BJ (cell line): ENCODE data around the gene TMEM213. TPM values are rescaled to one million over a fixed set of nuclear protein-coding genes. Genes with fewer than 3 reads are reported as not detected.

ENCODE experiments used
- CTCF ChIA-PET: fragments of 350-600 bp; formaldehyde crosslinking; extraction: SDS; loops from one replicate; lab custom pipeline; 2021; ENCODE audit warnings: antibody characterized with exemption, inconsistent platforms; lab: Yijun Ruan, JAX
- POLR2A ChIA-PET: fragments of 300-600 bp; sonication (Branson Sonifier 250); formaldehyde crosslinking; extraction: SDS; loops from one replicate; lab custom pipeline; 2021; ENCODE audit warnings: antibody characterized with exemption; lab: Charles Lee
- DNase-seq: peaks from one replicate; pipeline ENCODE4 v3.0.0-alpha.2; 2011; ENCODE audit warnings: low read depth
- H3K27me3 ChIP-seq: 2 replicates; pipeline ENCODE4 v1.6.0; 2011; ENCODE audit warnings: low read length; ENCODE audit not compliant: control insufficient read depth, insufficient read depth
- H3K36me3 ChIP-seq: 2 replicates; pipeline ENCODE4 v1.5.1; 2011; ENCODE audit warnings: low read length; ENCODE audit not compliant: control insufficient read depth, insufficient read depth
- H3K4me3 ChIP-seq: 2 replicates; pipeline ENCODE4 v1.5.1; 2011; ENCODE audit warnings: low read depth, mild to moderate bottlenecking, control low read depth, low read length
- CTCF ChIP-seq: IDR thresholded peaks from 2 replicates; pipeline ENCODE4 v1.5.1; 2011; ENCODE audit warnings: low read depth, mild to moderate bottlenecking, control low read depth, inconsistent platforms, low read length, moderate library complexity; ENCODE audit not compliant: insufficient read depth
- polyA plus RNA-seq: library from polyadenylated mRNA; depleted of rRNA; stranded (reverse); fragments of >200 nt; gene quantifications from 2 replicates; pipeline ENCODE4 v1.2.3, GENCODE V29; 2011

The TMEM213 gene
- polyA plus RNA-seq, 1 experiment, result not detected

- POLR2A ChIA-PET, result no interaction called here
- CTCF ChIA-PET, result no interaction called here
These were observed 45.2 kb upstream of the TMEM213 start for GRCh38 chr7:138752518-138753149.

GRCh38 chr7:138753150-138753518 lies 44.7 kb upstream of the TMEM213 start:
- Histone ChIP-seq H3K36me3 (no peaks in the 10 kb centered on the region), H3K27me3 (no peaks in the 10 kb centered on the region), H3K4me3 (no peak overlapping the region)
- no peak for DNase-seq
- ChIA-PET CTCF (no interaction called here), POLR2A (no interaction called here)
- no peak for TF ChIP-seq CTCF

More at GRCh38 chr7:138752518-138753149, 45.2 kb upstream of the TMEM213 start:
- no peak for DNase-seq
- no peak for TF ChIP-seq CTCF
- no peaks in the 10 kb centered on the region for H3K27me3 ChIP-seq
- H3K36me3 ChIP-seq, result no peaks in the 10 kb centered on the region
- no peak overlapping the region for H3K4me3 ChIP-seq

GRCh38 chr7:138753610-138754009 lies 44.2 kb upstream of the TMEM213 start:
- ChIA-PET POLR2A (no interaction called here), CTCF (no interaction called here)
- no peak overlapping the region for H3K4me3 ChIP-seq
- TF ChIP-seq CTCF, result no peak
- DNase-seq, result no peak
- H3K36me3 ChIP-seq, result no peaks in the 10 kb centered on the region
- H3K27me3 ChIP-seq, result no peaks in the 10 kb centered on the region

- ChIA-PET POLR2A (no interaction called here), CTCF (interaction anchor here (1.5 kb wide), 1 partner anchor 17 kb away, joined by 6 read pairs; no protein-coding TSS in a partner anchor)
- no peaks in the 10 kb centered on the region for H3K27me3 ChIP-seq
- no peak overlapping the region for H3K4me3 ChIP-seq
- DNase-seq, result no peak
- TF ChIP-seq CTCF, result no peak
- no peaks in the 10 kb centered on the region for H3K36me3 ChIP-seq
These were observed 42.5 kb upstream of the TMEM213 start for GRCh38 chr7:138755331-138755747.

GRCh38 chr7:138755842-138756590 lies 41.8 kb upstream of the TMEM213 start:
- CTCF ChIA-PET, result interaction anchor here (1.3 to 1.5 kb wide), 3 partner anchors 8 to 17 kb away, joined by 6 read pairs; no protein-coding TSS in a partner anchor
- H3K4me3 ChIP-seq, result no peak overlapping the region
- POLR2A ChIA-PET, result no interaction called here
- H3K27me3 ChIP-seq, result no peaks in the 10 kb centered on the region
- no peak for DNase-seq
- H3K36me3 ChIP-seq, result no peaks in the 10 kb centered on the region
- no peak for TF ChIP-seq CTCF
